GM10266 (cell line): ENCODE measurements around the gene AMBRA1.
A peak's percentile ranks its signal among the peaks of the same experiment; 100 is the strongest.
"Not testable (repeated sequence)": the region's sequence is repeated elsewhere in the genome, so short reads cannot be mapped to it uniquely, and the experiment has no call there.

Source experiments
- DNase-seq: peaks from one replicate; pipeline ENCODE4 v3.0.0; 2012; ENCODE audit errors: extremely low spot score
- TF ChIP-seq, protein P1 (sequence below): IDR thresholded peaks from 2 replicates; pipeline ENCODE4 v1.5.1; 2012; ENCODE audit warnings: mild to moderate bottlenecking, low read depth; ENCODE audit not compliant: control insufficient read depth, insufficient read depth; ENCODE audit errors: missing control alignments

AMBRA1 gene

DNA sequence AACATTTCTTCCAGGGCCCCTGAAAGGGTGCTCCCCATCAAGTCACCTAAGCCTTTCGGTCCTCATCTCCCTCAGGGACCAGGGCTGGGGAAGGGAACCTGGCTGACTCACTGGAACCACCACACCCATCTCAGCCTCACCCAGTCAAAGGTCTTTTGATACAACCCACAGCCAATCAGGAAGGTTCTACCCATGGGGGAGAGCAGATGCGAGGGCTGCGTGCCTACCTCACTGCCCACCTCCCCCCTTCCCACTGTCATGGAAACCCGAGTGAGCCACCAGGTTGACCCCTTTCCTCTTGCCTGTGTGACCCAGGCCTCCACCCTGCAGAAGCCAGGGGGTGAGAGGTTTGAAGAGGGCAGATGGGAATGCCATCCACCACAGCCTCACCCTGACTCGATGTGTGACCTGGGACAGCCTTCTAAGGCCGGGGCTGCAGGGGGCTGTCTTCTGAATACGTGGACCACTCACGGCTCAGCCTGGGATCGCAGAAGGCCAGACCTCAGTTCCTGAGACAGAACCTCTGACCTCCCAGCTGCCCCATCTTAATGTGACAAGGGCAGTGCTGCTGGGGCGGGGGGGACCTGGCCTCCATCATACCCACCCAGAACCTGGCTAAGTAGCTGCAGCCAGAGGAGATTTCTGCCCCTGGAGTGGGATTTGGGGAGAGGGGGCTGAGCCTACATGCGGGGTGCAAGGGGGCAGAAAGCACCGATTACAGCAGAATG is 209.7 kb downstream of the AMBRA1 start:
- DNase-seq = no peak
- TF ChIP-seq, protein P1, sequence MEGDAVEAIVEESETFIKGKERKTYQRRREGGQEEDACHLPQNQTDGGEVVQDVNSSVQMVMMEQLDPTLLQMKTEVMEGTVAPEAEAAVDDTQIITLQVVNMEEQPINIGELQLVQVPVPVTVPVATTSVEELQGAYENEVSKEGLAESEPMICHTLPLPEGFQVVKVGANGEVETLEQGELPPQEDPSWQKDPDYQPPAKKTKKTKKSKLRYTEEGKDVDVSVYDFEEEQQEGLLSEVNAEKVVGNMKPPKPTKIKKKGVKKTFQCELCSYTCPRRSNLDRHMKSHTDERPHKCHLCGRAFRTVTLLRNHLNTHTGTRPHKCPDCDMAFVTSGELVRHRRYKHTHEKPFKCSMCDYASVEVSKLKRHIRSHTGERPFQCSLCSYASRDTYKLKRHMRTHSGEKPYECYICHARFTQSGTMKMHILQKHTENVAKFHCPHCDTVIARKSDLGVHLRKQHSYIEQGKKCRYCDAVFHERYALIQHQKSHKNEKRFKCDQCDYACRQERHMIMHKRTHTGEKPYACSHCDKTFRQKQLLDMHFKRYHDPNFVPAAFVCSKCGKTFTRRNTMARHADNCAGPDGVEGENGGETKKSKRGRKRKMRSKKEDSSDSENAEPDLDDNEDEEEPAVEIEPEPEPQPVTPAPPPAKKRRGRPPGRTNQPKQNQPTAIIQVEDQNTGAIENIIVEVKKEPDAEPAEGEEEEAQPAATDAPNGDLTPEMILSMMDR = no peak

DNA sequence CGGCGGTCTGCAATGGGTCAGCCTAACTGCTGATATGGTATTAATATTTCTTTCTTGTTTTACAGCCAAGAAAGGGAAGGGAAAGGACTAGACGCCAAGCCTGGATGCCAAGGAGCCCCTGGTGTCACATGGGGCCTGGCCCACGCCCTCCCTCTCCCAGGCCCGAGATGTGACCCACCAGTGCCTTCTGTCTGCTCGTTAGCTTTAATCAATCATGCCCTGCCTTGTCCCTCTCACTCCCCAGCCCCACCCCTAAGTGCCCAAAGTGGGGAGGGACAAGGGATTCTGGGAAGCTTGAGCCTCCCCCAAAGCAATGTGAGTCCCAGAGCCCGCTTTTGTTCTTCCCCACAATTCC is 210.4 kb downstream of the AMBRA1 start:
- TF ChIP-seq, protein P1 = no peak
- no peak for DNase-seq

- TF ChIP-seq, protein P1 = peak; percentile 40
- DNase-seq = no peak
Measured at GRCh38 chr11:46382646-46383403, 211.0 kb downstream of the AMBRA1 start.

- peak; percentile 66 for DNase-seq
Measured at GRCh38 chr11:46381819-46382645, 211.8 kb downstream of the AMBRA1 start.

GRCh38 chr11:46381048-46381818 is 212.6 kb downstream of the AMBRA1 start, which contains the start of gene MDK:
Gene MDK (plus strand): TSS chr11:46381669. CDS start chr11:46382058, 389 bp downstream.
- peak; percentile 69 for DNase-seq
- TF ChIP-seq, protein P1 = no peak

More at GRCh38 chr11:46381819-46382645, 211.8 kb downstream of the AMBRA1 start:
- TF ChIP-seq, protein P1 = no peak

- TF ChIP-seq, protein P1 = no peak
- DNase-seq = peak; percentile 86
Measured at GRCh38 chr11:46380340-46381047, 213.3 kb downstream of the AMBRA1 start.

DNA sequence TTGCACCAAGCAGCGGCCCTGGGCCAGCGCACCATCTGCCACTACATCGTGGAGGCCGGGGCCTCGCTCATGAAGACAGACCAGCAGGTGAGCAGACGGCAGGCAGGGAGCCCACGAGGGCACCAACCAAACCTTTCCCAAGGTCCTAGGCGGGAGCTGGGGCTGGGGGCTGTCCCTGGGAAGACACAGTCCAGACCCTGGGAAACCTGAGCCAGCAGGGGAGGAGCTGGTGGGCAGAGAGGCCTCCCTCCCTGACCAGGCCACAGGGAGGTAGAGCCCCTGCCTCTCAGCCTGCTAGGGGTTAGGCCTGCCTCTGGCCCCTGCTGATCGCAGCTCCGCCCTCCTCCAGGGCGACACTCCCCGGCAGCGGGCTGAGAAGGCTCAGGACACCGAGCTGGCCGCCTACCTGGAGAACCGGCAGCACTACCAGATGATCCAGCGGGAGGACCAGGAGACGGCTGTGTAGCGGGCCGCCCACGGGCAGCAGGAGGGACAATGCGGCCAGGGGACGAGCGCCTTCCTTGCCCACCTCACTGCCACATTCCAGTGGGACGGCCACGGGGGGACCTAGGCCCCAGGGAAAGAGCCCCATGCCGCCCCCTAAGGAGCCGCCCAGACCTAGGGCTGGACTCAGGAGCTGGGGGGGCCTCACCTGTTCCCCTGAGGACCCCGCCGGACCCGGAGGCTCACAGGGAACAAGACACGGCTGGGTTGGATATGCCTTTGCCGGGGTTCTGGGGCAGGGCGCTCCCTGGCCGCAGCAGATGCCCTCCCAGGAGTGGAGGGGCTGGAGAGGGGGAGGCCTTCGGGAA is 214.1 kb downstream of the AMBRA1 start:
- DNase-seq = not testable (repeated sequence)
